Caco-2 (cell line): ENCODE data around the gene SPATS2L. TPM values are rescaled to one million over a fixed set of nuclear protein-coding genes. Genes with fewer than 3 reads are reported as not detected.

ENCODE experiments used
- BruUV-seq: library from RNA; stranded (reverse); fragments of 400-500 nt; replicated peaks from 2 replicates; lab custom pipeline; 2021; lab: Mats Ljungman, UMichigan
- CTCF ChIA-PET: fragments of 300-600 bp; sonication (Branson Sonifier 250); formaldehyde crosslinking; loops from one replicate; lab custom pipeline; 2022; ENCODE audit warnings: antibody characterized with exemption; lab: Charles Lee
- POLR2A ChIA-PET: fragments of 300-600 bp; sonication (Branson Sonifier 250); formaldehyde crosslinking; loops from one replicate; lab custom pipeline; 2022; ENCODE audit warnings: antibody characterized with exemption; lab: Charles Lee
- DNase-seq, 2 experiments: peaks; one replicate each; pipeline versions ENCODE4 v3.0.0 to v3.0.0-alpha.2; 2020 to 2022
- H3K27me3 ChIP-seq: replicated peaks from 2 replicates; pipeline ENCODE4 v1.6.0; 2011; ENCODE audit warnings: low read length; ENCODE audit not compliant: control insufficient read depth, insufficient read depth
- H3K36me3 ChIP-seq: 2 replicates; pipeline ENCODE4 v1.5.1; 2011; ENCODE audit warnings: low read length; ENCODE audit not compliant: control insufficient read depth, insufficient read depth
- H3K4me1 ChIP-seq: fragments of 250-450 bp; sonication (Bioruptor Pico); 2 replicates; pipeline ENCODE4 v1.5.1; 2020; ENCODE audit warnings: mild to moderate bottlenecking
- H3K4me3 ChIP-seq: 2 replicates; pipeline ENCODE4 v1.5.1; 2011; ENCODE audit warnings: low read depth, mild to moderate bottlenecking, control low read depth, low read length
- H3K9me3 ChIP-seq: fragments of 250-450 bp; sonication (Bioruptor Pico); 2 replicates; pipeline ENCODE4 v1.5.1; 2020; ENCODE audit warnings: mild to moderate bottlenecking, moderate library complexity
- H3K27ac Mint-ChIP-seq: one replicate; pipeline ENCODE4 v1.8.0; 2022; ENCODE audit warnings: mixed read lengths; ENCODE audit not compliant: unreplicated experiment
- H3K27me3 Mint-ChIP-seq: one replicate; pipeline ENCODE4 v1.8.0; 2022; ENCODE audit warnings: mixed read lengths; ENCODE audit not compliant: insufficient read depth, unreplicated experiment
- H3K36me3 Mint-ChIP-seq: one replicate; pipeline ENCODE4 v1.8.0; 2022; ENCODE audit warnings: mild to moderate bottlenecking, mixed read lengths; ENCODE audit not compliant: insufficient read depth, unreplicated experiment
- H3K4me1 Mint-ChIP-seq: one replicate; pipeline ENCODE4 v1.8.0; 2022; ENCODE audit warnings: low read depth, mixed read lengths; ENCODE audit not compliant: unreplicated experiment
- H3K4me3 Mint-ChIP-seq: one replicate; pipeline ENCODE4 v1.8.0; 2022; ENCODE audit warnings: mild to moderate bottlenecking, moderate library complexity, mixed read lengths; ENCODE audit not compliant: unreplicated experiment
- H3K9me3 Mint-ChIP-seq: one replicate; pipeline ENCODE4 v1.8.0; 2022; ENCODE audit warnings: mixed read lengths; ENCODE audit not compliant: unreplicated experiment
- intact Hi-C: fragments of 100-400 bp; cut with micrococcal nuclease; formaldehyde crosslinking; loops from one replicate; pipeline ENCODE4 v1.10.0; 2022; ENCODE audit not compliant: unreplicated experiment
- total RNA-seq: library from RNA; stranded (reverse); gene quantifications from 2 replicates; pipeline ENCODE4 v1.2.3, GENCODE V29; 2022
- TF ChIP-seq, protein P1 (sequence below), 2 experiments: fragments of 200-600 bp in 1 of 2; IDR thresholded peaks; 1 replicate in 1 of 2; 2 replicates in 1 of 2; pipeline versions ENCODE4 v1.5.1 to v1.8.0; 2011 to 2022; ENCODE audit warnings: antibody characterized with exemption in 1 of 2, control low read depth in 1 of 2, inconsistent platforms in 1 of 2, low read depth in 1 of 2, low read length in 1 of 2, mild to moderate bottlenecking in 1 of 2, moderate library complexity in 1 of 2; ENCODE audit not compliant: insufficient read depth in 1 of 2, severe bottlenecking in 1 of 2, unreplicated experiment in 1 of 2

The SPATS2L gene
- total RNA-seq, 1 experiment from 2014 or later = 196 TPM

DNA sequence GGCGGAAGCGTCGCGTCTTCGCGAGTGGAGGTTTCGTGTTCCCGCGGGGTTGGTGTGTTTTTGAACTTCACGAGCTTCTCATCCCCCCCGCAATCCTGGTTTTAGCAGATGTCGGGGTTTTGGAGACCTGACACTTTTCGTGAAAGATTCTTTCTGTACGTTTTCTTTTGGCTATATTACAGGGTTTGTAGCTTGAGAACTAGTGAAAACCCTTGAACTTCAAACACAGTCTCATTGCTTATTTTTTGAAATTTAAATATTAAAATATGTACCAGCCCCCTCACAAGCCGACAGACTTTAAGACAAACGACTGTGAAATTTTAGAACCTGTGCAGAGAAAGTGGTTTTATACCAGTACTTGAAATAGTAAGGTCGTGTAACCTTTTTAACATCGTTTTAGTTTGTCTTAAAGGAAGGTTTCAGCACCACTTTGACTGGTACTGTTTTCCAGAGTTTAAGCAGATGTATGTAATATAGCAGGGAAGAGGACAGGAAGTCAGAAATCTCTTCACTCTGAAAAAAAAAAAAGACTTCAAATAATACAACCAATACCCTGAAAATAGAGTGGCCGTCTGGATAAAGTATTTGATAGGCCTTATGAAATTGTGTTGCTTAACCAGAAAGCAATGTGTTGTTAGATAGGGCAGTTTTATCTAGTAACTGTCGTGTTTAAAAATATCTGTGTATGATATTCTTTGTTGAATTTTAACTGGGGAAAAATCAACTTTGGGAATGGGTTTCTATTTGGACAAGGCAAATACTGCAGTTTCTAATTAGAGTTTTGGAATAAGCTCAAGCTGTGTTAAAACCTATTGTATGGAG, 1.4 kb downstream of the SPATS2L start:
- Mint-ChIP-seq H3K4me3 (peak overlapping the region; percentile 89), H3K4me1 (peaks cover 39% of the 10 kb centered on the region), H3K27me3 (no peaks in the 10 kb centered on the region), H3K36me3 (peaks cover 24% of the 10 kb centered on the region), H3K27ac (peak overlapping the region; percentile 61), H3K9me3 (no peaks in the 10 kb centered on the region)
- ChIA-PET POLR2A (interaction anchor here (1.2 kb wide), 1 partner anchor 97 kb away, joined by 3 read pairs; no protein-coding TSS in a partner anchor), CTCF (interaction anchor here (0.7 to 1.4 kb wide), 3 partner anchors 12 to 137 kb away, joined by 3 to 7 read pairs (median 4); no protein-coding TSS in a partner anchor)
- H3K9me3 ChIP-seq = no peaks in the 10 kb centered on the region
- intact Hi-C loops = loop anchor here (2.0 to 5.0 kb wide), 2 partner anchors 119 to 329 kb away; no protein-coding TSS in a partner anchor
- H3K4me1 ChIP-seq = peaks cover 70% of the 10 kb centered on the region
- H3K4me3 ChIP-seq = peak overlapping the region; percentile 88
- H3K36me3 ChIP-seq = no peaks in the 10 kb centered on the region
- no TSS peak for BruUV-seq
- TF ChIP-seq, protein P1, sequence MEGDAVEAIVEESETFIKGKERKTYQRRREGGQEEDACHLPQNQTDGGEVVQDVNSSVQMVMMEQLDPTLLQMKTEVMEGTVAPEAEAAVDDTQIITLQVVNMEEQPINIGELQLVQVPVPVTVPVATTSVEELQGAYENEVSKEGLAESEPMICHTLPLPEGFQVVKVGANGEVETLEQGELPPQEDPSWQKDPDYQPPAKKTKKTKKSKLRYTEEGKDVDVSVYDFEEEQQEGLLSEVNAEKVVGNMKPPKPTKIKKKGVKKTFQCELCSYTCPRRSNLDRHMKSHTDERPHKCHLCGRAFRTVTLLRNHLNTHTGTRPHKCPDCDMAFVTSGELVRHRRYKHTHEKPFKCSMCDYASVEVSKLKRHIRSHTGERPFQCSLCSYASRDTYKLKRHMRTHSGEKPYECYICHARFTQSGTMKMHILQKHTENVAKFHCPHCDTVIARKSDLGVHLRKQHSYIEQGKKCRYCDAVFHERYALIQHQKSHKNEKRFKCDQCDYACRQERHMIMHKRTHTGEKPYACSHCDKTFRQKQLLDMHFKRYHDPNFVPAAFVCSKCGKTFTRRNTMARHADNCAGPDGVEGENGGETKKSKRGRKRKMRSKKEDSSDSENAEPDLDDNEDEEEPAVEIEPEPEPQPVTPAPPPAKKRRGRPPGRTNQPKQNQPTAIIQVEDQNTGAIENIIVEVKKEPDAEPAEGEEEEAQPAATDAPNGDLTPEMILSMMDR (IDR thresholded peaks at IDR 0.05; ENCODE audit: insufficient read depth in 1 of 2, low read depth in 1 of 2, low read length in 1 of 2, severe bottlenecking in 1 of 2, unreplicated experiment in 1 of 2) = no peak
- H3K27me3 ChIP-seq = no peaks in the 10 kb centered on the region
- DNase-seq = no peak

DNA sequence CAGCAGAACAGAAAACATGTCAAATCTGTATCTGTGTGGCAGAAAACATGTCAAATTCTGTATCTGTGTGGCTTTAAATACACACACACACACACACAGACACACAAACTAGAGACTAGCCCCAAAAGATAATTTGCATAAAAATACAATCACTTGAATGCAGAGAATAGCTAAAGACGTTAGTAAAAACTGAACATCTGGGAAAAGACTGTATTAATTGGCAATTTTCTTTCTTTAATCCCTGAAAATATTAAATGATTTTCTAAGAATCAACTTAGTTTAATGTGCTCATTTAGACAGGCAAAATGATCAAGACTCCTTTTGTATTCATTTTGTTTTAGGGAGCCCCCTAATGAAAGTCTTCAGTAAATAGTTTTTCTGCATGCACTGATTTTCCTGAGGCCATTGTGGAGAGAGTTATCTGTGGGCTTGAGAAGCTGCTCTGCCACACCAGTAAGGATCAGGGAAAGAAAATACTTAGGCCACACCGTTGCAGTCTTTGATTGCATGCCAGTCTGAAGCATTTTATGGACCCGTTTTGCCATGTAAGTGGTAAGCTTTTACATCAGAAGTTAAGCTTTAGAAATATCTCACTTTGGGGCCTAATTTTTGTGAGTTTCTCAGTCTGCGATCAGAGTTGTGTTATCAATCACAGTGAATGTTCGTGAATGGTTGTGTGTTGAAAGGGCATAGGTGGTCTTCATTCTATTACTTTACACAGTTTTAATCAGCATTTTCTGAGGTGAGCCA, 2.2 kb downstream of the SPATS2L start:
- no peak for DNase-seq
- CTCF ChIA-PET = interaction anchor here (1.4 kb wide), 1 partner anchor 11 kb away, joined by 4 read pairs; no protein-coding TSS in a partner anchor

More for the DNA sequence above, 2.2 kb downstream of the SPATS2L start:
- peak overlapping the region; percentile 88 for H3K4me3 ChIP-seq
- POLR2A ChIA-PET = interaction anchor here (0.6 to 1.2 kb wide), 2 partner anchors 79 to 97 kb away, joined by 3 to 5 read pairs; no protein-coding TSS in a partner anchor
- H3K36me3 Mint-ChIP-seq = peaks cover 25% of the 10 kb centered on the region
- TSS peak; percentile 32 for BruUV-seq
- H3K4me1 ChIP-seq = peaks cover 70% of the 10 kb centered on the region
- no peaks in the 10 kb centered on the region for H3K27me3 Mint-ChIP-seq
- H3K36me3 ChIP-seq = no peaks in the 10 kb centered on the region
- TF ChIP-seq, protein P1 (IDR thresholded peaks at IDR 0.05; ENCODE audit: insufficient read depth in 1 of 2, low read depth in 1 of 2, low read length in 1 of 2, severe bottlenecking in 1 of 2, unreplicated experiment in 1 of 2) = no peak
- no peaks in the 10 kb centered on the region for H3K9me3 ChIP-seq
- H3K4me1 Mint-ChIP-seq = peaks cover 37% of the 10 kb centered on the region
- intact Hi-C loops = loop anchor here (2.0 to 5.0 kb wide), 2 partner anchors 119 to 330 kb away; no protein-coding TSS in a partner anchor
- H3K4me3 Mint-ChIP-seq = peak overlapping the region; percentile 89
- no peaks in the 10 kb centered on the region for H3K9me3 Mint-ChIP-seq
- H3K27ac Mint-ChIP-seq = peak overlapping the region; percentile 61
- no peaks in the 10 kb centered on the region for H3K27me3 ChIP-seq
